VCaP (cell line): ENCODE measurements around the gene NOC4L.

Experiments used
- H3K27ac ChIP-seq: fragments of 450-650 bp; 2 replicates; pipeline ENCODE4 v1.5.1; 2017
- CTCF ChIP-seq: fragments of 450-650 bp; conservative IDR thresholded peaks from 2 replicates; pipeline ENCODE4 v1.5.1; 2017; ENCODE audit warnings: mild to moderate bottlenecking, moderate library complexity

Gene NOC4L

GRCh38 chr12:132196873-132197390 is 52.7 kb downstream of the NOC4L start:
- TF ChIP-seq CTCF, result no peak

GRCh38 chr12:132197581-132198354 is 53.5 kb downstream of the NOC4L start:
- no peak for TF ChIP-seq CTCF
- H3K27ac ChIP-seq, result no peak overlapping the region

More at GRCh38 chr12:132196873-132197390, 52.7 kb downstream of the NOC4L start:
- H3K27ac ChIP-seq, result no peak overlapping the region

- no peak for TF ChIP-seq CTCF
- H3K27ac ChIP-seq, result no peak overlapping the region
Measured at GRCh38 chr12:132199101-132199500, 54.8 kb downstream of the NOC4L start.

- no peak overlapping the region for H3K27ac ChIP-seq
- TF ChIP-seq CTCF, result no peak
Measured at GRCh38 chr12:132199526-132200319, 55.5 kb downstream of the NOC4L start.

- no peak for TF ChIP-seq CTCF
- no peak overlapping the region for H3K27ac ChIP-seq
Measured at GRCh38 chr12:132200800-132201199, 56.5 kb downstream of the NOC4L start.

GRCh38 chr12:132201391-132202120 is 57.3 kb downstream of the NOC4L start:
- no peak overlapping the region for H3K27ac ChIP-seq
- TF ChIP-seq CTCF, result no peak
